Activated CD8-positive, alpha-beta memory T cell treated with anti-CD3 and anti-CD28 coated beads, Interleukin-2, amount 50 U/mL, for 24 hours (primary cell): Measurements from ENCODE around the gene MOB1A.

Experiments
- DNase-seq: peaks from one replicate; pipeline ENCODE4 v3.0.0-alpha.2; 2020; ENCODE audit errors: extremely low read depth

Gene MOB1A

GRCh38 chr2:74103763-74104162 lies 74.9 kb downstream of the MOB1A start:
- DNase-seq: no peak
